WI38 (cell line): ENCODE measurements around the gene KIF5B.
"Not testable (repeated sequence)": the region's sequence is repeated elsewhere in the genome, so short reads cannot be mapped to it uniquely, and the experiment has no call there.

Experiments used
- H3K4me3 ChIP-seq: 2 replicates; pipeline ENCODE4 v1.5.1; 2011; ENCODE audit warnings: low read depth, mild to moderate bottlenecking, control low read depth, low read length
- CTCF ChIP-seq: IDR thresholded peaks from 2 replicates; pipeline ENCODE4 v1.5.1; 2012; ENCODE audit warnings: low read depth, mild to moderate bottlenecking, control low read depth, low read length

Gene KIF5B

DNA sequence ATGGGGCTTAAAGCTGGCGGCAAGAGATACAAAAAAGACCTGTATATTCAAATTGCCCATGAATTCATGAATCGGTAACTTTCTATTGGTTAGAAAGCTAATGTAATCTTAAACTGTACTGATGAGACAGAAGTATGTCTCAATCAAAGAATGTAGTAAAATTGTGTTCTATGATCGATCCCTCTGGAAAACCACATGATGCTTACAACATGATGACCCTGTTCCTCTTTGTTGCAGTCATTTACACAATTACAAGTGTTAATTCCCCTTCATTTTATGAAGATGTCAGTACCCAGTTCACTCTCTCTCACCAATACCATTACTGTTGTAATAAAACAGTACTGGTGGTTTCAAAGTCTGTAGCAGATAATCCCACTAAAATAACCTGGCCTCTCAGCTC lies 10.1 kb downstream of the KIF5B start:
- no peak for TF ChIP-seq CTCF
- H3K4me3 ChIP-seq, result no peak overlapping the region

- H3K4me3 ChIP-seq, result not testable (repeated sequence)
Observed at GRCh38 chr10:32042730-32043129, 13.5 kb downstream of the KIF5B start.

GRCh38 chr10:32041290-32042028 lies 14.8 kb downstream of the KIF5B start:
- H3K4me3 ChIP-seq, result no peak overlapping the region
- TF ChIP-seq CTCF, result no peak

DNA sequence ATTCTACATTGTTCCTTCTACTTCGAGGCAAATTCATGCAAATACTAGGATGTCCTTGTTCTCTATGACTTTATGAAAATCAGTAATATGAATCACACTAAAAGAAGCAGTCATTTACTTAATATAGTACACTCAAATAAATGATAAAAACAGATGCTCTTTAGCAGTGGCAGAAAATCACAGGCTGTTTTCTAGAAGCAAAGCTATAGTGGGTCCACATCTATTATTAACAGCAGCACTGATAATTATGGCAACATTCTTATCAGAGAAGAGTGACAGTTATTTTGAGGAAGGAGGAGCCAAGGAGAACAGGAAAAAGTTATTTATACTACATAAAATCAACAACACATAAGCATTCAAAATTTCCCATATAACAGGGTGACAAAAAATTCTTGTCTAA lies 16.5 kb downstream of the KIF5B start:
- no peak for TF ChIP-seq CTCF
- no peak overlapping the region for H3K4me3 ChIP-seq

GRCh38 chr10:32038777-32039176 lies 17.4 kb downstream of the KIF5B start:
- no peak for TF ChIP-seq CTCF
- H3K4me3 ChIP-seq, result no peak overlapping the region

GRCh38 chr10:32036922-32037321 lies 19.3 kb downstream of the KIF5B start:
- TF ChIP-seq CTCF, result no peak

DNA sequence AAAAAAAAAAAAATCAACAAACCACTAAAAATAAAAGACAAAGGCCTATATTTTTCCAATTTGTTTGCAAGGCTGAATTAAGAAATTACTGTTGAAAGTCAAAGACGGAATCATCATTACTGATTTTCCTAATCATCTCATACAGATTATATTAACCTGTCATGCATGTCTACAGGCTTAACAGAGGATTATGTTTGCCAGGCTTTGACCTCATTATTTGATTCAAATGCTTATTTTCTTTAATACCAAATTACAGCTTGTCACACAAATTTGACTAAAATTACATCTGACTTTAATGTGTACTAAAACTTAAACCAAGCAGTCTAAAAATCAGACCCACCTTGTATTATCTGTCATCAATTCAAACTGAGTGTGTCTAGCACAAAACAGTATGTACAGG lies 21.2 kb downstream of the KIF5B start:
- no peak for TF ChIP-seq CTCF

More at GRCh38 chr10:32036922-32037321, 19.3 kb downstream of the KIF5B start:
- H3K4me3 ChIP-seq, result no peak overlapping the region

GRCh38 chr10:32033171-32033570 lies 23.1 kb downstream of the KIF5B start:
- no peak overlapping the region for H3K4me3 ChIP-seq
- TF ChIP-seq CTCF, result no peak

More for the DNA sequence above, 21.2 kb downstream of the KIF5B start:
- no peak overlapping the region for H3K4me3 ChIP-seq
